Lower leg skin (tissue), 4 donors: ENCODE measurements around the gene GSK3A. TPM values are rescaled to one million over a fixed set of nuclear protein-coding genes. Genes with fewer than 3 reads are reported as not detected.
A peak's percentile ranks its signal among the peaks of the same experiment; 100 is the strongest.

Source experiments
- DNase-seq, 2 donors: peaks; one replicate each; pipeline ENCODE4 v3.0.0-alpha.2; 2019; ENCODE audit warnings: low spot score in 2 of 2
- H3K4me3 ChIP-seq: fragments of 200-600 bp; sonication (generic); 2 replicates; pipeline ENCODE4 v1.5.1; 2017; ENCODE audit warnings: mild to moderate bottlenecking, low read depth; ENCODE audit not compliant: poor library complexity, severe bottlenecking
- CTCF ChIP-seq, 3 donors: fragments of 450-650 bp; IDR thresholded peaks; one replicate each; pipeline ENCODE4 v1.5.1; 2016; ENCODE audit warnings: antibody characterized with exemption in 3 of 3, mild to moderate bottlenecking in 3 of 3, moderate library complexity in 2 of 3
- POLR2A ChIP-seq, 2 donors: fragments of 450-650 bp; IDR thresholded peaks; one replicate each; pipeline ENCODE4 v1.6.1; 2016 to 2017; ENCODE audit warnings: antibody characterized with exemption in 2 of 2, mild to moderate bottlenecking in 1 of 2, moderate library complexity in 1 of 2
- WGBS, 2 donors: methylation state at CpG; one replicate each; pipeline ENCODE4 v1.1.5; 2018; 5-methylcytosine and 5-hydroxymethylcytosine counted together
- intact Hi-C: fragments of 100-400 bp; cut with DNase I; formaldehyde crosslinking; loops from one replicate; pipeline ENCODE4 v1.15.0; 2023; ENCODE audit warnings: low total_unique reads
- total RNA-seq, 4 donors: library from RNA; depleted of rRNA; stranded (reverse); fragments of >200 nt; gene quantifications; one replicate each; pipeline ENCODE4 v1.1.0, GENCODE V29; 2016

GSK3A gene
- total RNA-seq, 4 donors from 2014 or later: 31.4 to 42.0 (median 34.1) TPM

- 86 to 89% methylated on average over 10 to 28 of the region's 35 CpGs for WGBS, 2 donors
Observed at GRCh38 chr19:42271861-42272534, 29.6 kb upstream of the GSK3A start.

GRCh38 chr19:42271045-42271419 lies 28.6 kb upstream of the GSK3A start:
- 0 to 31% methylated on average over 3 of the region's 3 CpGs for WGBS, 2 donors
- DNase-seq: no peak
- TF ChIP-seq POLR2A (IDR thresholded peaks at IDR 0.05): no peak
- no peak for TF ChIP-seq CTCF (IDR thresholded peaks at IDR 0.05)
- H3K4me3 ChIP-seq: no peak overlapping the region
- intact Hi-C loops: no loop called here

More at GRCh38 chr19:42271861-42272534, 29.6 kb upstream of the GSK3A start:
- H3K4me3 ChIP-seq: no peak overlapping the region
- intact Hi-C loops: no loop called here
- TF ChIP-seq POLR2A (IDR thresholded peaks at IDR 0.05) (no peak), CTCF (IDR thresholded peaks at IDR 0.05) (no peak)
- no peak for DNase-seq

GRCh38 chr19:42270346-42271044 lies 28.1 kb upstream of the GSK3A start:
- TF ChIP-seq CTCF (IDR thresholded peaks at IDR 0.05): no peak
- intact Hi-C loops: no loop called here
- DNase-seq: no peak
- 0 to 3% methylated on average over 18 of the region's 18 CpGs for WGBS, 2 donors
- H3K4me3 ChIP-seq: no peak overlapping the region

GRCh38 chr19:42269478-42270345 lies 27.3 kb upstream of the GSK3A start:
- 10 to 24% methylated on average over 10 of the region's 10 CpGs for WGBS, 2 donors

More at GRCh38 chr19:42269478-42270345, 27.3 kb upstream of the GSK3A start:
- no peak for DNase-seq
- intact Hi-C loops: no loop called here
- no peak for TF ChIP-seq CTCF (IDR thresholded peaks at IDR 0.05)
- no peak for TF ChIP-seq POLR2A (IDR thresholded peaks at IDR 0.05)
- peak overlapping the region; percentile 38 for H3K4me3 ChIP-seq
